ENCODE measurements around the gene CELF6. TPM values are rescaled to one million over a fixed set of nuclear protein-coding genes. Genes with fewer than 3 reads are reported as not detected.

Gene CELF6
- polyA plus RNA-seq, 1 of the 3 experiments (the other 2 are of a cell fraction) = 0.20 TPM

DNA sequence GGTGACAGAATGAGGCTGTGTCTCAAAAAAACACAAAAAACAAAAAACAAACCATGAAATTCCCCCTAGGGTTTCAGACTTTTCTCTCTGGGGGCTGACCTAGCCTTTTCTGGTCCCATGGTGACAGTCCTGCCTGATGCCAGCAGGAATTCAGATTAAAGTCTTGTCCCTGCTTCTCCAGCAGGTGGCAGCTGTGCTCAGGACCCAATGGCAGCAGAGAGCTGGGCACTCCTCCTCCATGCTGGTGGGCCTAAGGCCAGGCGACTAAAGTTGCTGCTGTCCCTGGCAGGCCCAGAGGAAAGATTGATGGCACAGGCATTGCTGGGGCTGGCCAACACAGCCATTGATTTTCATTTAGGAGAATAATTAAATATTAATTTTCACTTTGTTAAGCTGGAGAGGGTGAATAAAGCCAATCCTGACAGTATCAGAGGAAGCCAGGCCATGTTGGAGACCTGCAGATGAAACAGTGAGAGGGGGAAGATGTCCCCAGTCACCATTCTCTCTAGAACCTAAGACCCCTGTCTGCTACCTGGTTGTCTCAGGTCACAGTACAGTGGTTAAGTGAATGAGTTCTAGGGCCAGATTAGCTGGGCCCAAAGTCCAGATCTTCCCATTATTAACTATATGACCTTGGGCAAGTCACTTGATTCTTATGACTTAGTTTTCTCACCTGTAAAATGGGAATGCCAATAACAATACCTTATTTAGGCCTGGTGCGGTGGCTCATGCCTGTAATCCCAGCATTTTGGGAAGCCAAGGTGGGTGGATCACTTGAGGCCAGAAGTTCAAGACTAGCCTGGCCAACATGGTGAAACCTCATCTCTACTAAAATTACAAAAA is 7.1 kb downstream of the CELF6 start (continued):
- peak; percentile 88 for TF ChIP-seq RAD21 (IDR thresholded peaks at IDR 0.05; ENCODE audit: low read length)
- no peak for TF ChIP-seq TAF1 (IDR thresholded peaks at IDR 0.05; ENCODE audit: borderline replicate concordance, low read depth, low read length)
- TF ChIP-seq GABPA (IDR thresholded peaks at IDR 0.05; ENCODE audit: low read depth) = no peak
- TF ChIP-seq MXI1 (IDR thresholded peaks at IDR 0.05; ENCODE audit: low read depth, low read length) = peak; percentile 49; the same call in 1 of the 2 replicates
- no peak for TF ChIP-seq EP300 (IDR thresholded peaks at IDR 0.05; ENCODE audit: borderline replicate concordance in 1 of 2, low read depth in 1 of 2, low read length in 1 of 2)

DNA sequence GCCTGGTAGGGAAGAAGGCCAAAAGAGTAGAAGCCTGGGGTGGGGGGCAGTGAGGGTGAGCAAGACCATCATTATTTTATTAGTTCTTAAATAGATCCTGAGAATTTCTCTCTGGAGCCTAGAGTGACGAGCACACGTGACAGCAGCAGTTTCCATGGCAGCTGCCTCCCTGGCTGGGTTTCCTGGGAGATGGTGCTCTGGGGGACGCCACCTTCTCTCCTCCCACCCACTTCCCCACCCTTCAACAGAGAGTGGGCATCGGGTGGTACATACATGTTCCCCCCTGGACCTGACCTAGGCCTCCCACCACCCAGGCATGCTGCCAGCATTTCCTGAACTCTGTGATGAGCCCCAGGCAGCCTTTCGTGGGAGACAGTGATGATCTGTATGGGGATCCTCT is 12.9 kb downstream of the CELF6 start:
- 59% methylated on average over 5 of the region's 5 CpGs for WGBS (ENCODE audit: low lambda C conversion rate)

More for the DNA sequence above, 12.9 kb downstream of the CELF6 start:
- Histone ChIP-seq H3K9me2 (no peaks in the 10 kb centered on the region), H3K27me3 (ENCODE audit: insufficient read depth) (no peaks in the 10 kb centered on the region; the same call in 1 of the 2 replicates), H2AFZ (ENCODE audit: low read depth) (no peak overlapping the region), H3K9ac (no peak overlapping the region), H3K9me3 (no peaks in the 10 kb centered on the region), H3K27ac (ENCODE audit: low read depth in 2 of 2, low read length in 1 of 2) (no peak overlapping the region), H3F3A (replicated peaks; ENCODE audit: insufficient read depth) (no peaks in the 10 kb centered on the region), H3K79me2 (ENCODE audit: insufficient read depth) (no peaks in the 10 kb centered on the region), H3K4me2 (no peak overlapping the region), H3K36me3 (replicated peaks in 1 of 2; ENCODE audit: control insufficient read depth in 1 of 2, insufficient read depth in 2 of 2, low read length in 1 of 2) (no peaks in the 10 kb centered on the region), H3K4me3 (ENCODE audit: low read depth in 2 of 2, low read length in 1 of 2) (no peak overlapping the region), H4K20me1 (ENCODE audit: insufficient read depth) (no peaks in the 10 kb centered on the region), H3K4me1 (ENCODE audit: control insufficient read depth in 1 of 2, insufficient read depth in 2 of 2, low read depth in 1 of 2, low read length in 1 of 2) (peaks cover 0 to 7% of the 10 kb centered on the region in 2 experiments; a peak in 1 of 4 replicates)
- POLR2A ChIA-PET = no interaction called here
- CTCF ChIA-PET = no interaction called here
- TF ChIP-seq FOSL2 (IDR thresholded peaks at IDR 0.05; ENCODE audit: borderline replicate concordance, low read depth) (no peak), GABPA (IDR thresholded peaks at IDR 0.05; ENCODE audit: low read depth) (no peak), RAD21 (IDR thresholded peaks at IDR 0.05; ENCODE audit: low read length) (no peak), NFIC (IDR thresholded peaks at IDR 0.05; ENCODE audit: borderline replicate concordance) (no peak), POLR2AphosphoS5 (IDR thresholded peaks at IDR 0.05; ENCODE audit: low read depth, low read length) (no peak)
- TF ChIP-seq, protein P1, sequence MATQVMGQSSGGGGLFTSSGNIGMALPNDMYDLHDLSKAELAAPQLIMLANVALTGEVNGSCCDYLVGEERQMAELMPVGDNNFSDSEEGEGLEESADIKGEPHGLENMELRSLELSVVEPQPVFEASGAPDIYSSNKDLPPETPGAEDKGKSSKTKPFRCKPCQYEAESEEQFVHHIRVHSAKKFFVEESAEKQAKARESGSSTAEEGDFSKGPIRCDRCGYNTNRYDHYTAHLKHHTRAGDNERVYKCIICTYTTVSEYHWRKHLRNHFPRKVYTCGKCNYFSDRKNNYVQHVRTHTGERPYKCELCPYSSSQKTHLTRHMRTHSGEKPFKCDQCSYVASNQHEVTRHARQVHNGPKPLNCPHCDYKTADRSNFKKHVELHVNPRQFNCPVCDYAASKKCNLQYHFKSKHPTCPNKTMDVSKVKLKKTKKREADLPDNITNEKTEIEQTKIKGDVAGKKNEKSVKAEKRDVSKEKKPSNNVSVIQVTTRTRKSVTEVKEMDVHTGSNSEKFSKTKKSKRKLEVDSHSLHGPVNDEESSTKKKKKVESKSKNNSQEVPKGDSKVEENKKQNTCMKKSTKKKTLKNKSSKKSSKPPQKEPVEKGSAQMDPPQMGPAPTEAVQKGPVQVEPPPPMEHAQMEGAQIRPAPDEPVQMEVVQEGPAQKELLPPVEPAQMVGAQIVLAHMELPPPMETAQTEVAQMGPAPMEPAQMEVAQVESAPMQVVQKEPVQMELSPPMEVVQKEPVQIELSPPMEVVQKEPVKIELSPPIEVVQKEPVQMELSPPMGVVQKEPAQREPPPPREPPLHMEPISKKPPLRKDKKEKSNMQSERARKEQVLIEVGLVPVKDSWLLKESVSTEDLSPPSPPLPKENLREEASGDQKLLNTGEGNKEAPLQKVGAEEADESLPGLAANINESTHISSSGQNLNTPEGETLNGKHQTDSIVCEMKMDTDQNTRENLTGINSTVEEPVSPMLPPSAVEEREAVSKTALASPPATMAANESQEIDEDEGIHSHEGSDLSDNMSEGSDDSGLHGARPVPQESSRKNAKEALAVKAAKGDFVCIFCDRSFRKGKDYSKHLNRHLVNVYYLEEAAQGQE (IDR thresholded peaks at IDR 0.05; ENCODE audit: low read depth, low read length) = no peak
- TF ChIP-seq, protein P2, sequence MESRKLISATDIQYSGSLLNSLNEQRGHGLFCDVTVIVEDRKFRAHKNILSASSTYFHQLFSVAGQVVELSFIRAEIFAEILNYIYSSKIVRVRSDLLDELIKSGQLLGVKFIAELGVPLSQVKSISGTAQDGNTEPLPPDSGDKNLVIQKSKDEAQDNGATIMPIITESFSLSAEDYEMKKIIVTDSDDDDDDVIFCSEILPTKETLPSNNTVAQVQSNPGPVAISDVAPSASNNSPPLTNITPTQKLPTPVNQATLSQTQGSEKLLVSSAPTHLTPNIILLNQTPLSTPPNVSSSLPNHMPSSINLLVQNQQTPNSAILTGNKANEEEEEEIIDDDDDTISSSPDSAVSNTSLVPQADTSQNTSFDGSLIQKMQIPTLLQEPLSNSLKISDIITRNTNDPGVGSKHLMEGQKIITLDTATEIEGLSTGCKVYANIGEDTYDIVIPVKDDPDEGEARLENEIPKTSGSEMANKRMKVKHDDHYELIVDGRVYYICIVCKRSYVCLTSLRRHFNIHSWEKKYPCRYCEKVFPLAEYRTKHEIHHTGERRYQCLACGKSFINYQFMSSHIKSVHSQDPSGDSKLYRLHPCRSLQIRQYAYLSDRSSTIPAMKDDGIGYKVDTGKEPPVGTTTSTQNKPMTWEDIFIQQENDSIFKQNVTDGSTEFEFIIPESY (IDR thresholded peaks at IDR 0.05; ENCODE audit: borderline replicate concordance, low read depth) = no peak
- no peak for DNase-seq
